ENCODE results near the gene PXYLP1.

The PXYLP1 gene

GRCh38 chr3:141267629-141268028 is 36.0 kb downstream of the PXYLP1 start:
- Mint-ChIP-seq H3K4me3 (peak overlapping the region; percentile 90), H3K4me1 (ENCODE audit: low read depth) (peaks cover 37% of the 10 kb centered on the region), H3K27me3 (ENCODE audit: low read depth) (no peaks in the 10 kb centered on the region), H3K9me3 (no peaks in the 10 kb centered on the region), H3K36me3 (ENCODE audit: low read depth) (peaks cover 22% of the 10 kb centered on the region), H3K27ac (peak overlapping the region; percentile 97)

- peaks cover 22% of the 10 kb centered on the region for H3K36me3 Mint-ChIP-seq (ENCODE audit: low read depth)
Measured at GRCh38 chr3:141268306-141268705, 36.7 kb downstream of the PXYLP1 start.

GRCh38 chr3:141268791-141269190 is 37.2 kb downstream of the PXYLP1 start:
- Mint-ChIP-seq H3K4me3 (no peak overlapping the region), H3K27me3 (ENCODE audit: low read depth) (no peaks in the 10 kb centered on the region), H3K27ac (no peak overlapping the region), H3K4me1 (ENCODE audit: low read depth) (peaks cover 44% of the 10 kb centered on the region), H3K36me3 (ENCODE audit: low read depth) (peaks cover 19% of the 10 kb centered on the region), H3K9me3 (no peaks in the 10 kb centered on the region)

More at GRCh38 chr3:141268306-141268705, 36.7 kb downstream of the PXYLP1 start:
- Mint-ChIP-seq H3K4me3 (peak overlapping the region; percentile 90), H3K9me3 (no peaks in the 10 kb centered on the region), H3K27ac (peak overlapping the region; percentile 97), H3K4me1 (ENCODE audit: low read depth) (peaks cover 39% of the 10 kb centered on the region), H3K27me3 (ENCODE audit: low read depth) (no peaks in the 10 kb centered on the region)

DNA sequence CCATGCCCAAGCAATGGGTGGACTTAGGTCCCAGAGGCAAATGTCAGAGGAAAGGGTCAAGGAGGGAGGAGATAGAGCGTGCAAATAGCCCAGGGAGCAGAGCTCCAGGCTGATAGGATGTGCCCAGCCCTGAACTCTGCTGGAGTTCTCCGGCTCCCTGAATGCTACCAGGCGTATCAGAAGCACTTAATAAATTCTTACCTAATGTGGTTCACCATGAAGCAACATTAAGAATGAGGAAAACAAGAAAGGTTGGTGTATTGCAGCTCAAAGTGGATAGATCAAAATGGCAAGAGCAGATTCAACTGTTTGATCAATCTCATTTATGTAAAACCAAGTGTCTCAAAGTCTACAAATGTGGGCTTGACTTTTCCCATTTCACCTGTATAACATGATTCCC is 38.3 kb downstream of the PXYLP1 start:
- Mint-ChIP-seq H3K27me3 (ENCODE audit: low read depth) (no peaks in the 10 kb centered on the region), H3K27ac (no peak overlapping the region), H3K4me1 (ENCODE audit: low read depth) (peaks cover 49% of the 10 kb centered on the region), H3K36me3 (ENCODE audit: low read depth) (peaks cover 20% of the 10 kb centered on the region), H3K9me3 (no peaks in the 10 kb centered on the region), H3K4me3 (no peak overlapping the region)

DNA sequence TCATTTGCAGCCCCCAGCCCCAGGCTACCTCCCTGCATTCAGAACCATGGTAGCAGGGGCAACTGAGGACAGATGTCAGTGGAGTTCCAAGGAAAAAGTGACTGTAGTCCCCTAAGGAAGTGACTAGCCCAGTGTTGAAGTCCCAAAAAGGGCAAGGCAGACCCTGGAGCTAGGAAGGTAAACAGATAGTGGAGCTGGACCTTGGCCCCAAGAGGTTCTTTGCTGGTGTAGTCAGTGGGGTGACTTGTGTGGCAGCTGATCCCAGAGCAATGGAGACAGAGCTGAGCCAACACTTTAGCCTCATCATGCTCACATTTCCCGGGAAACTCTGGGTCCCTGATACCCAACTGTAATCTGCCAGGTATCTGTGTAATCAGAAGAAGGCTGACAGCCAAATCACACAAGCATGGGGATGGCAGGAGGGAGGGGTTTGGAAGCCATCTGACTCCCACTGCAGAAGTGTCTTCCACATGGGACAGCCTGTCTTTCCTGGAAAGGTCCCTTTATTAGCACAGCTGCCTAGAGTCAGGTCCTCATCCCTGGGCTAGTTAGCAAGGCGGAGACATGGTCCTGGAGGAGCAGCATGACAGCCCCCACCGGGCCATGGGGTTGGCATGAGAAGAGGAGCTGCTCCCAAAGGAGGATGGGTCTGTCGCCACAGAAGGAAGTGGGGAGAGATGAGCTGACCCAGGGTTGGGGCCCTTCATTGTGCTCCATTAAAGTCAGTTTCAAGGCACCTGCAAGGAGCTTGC is 39.8 kb downstream of the PXYLP1 start:
- H3K27ac Mint-ChIP-seq, result no peak overlapping the region
- no peaks in the 10 kb centered on the region for H3K27me3 Mint-ChIP-seq (ENCODE audit: low read depth)
- H3K36me3 Mint-ChIP-seq (ENCODE audit: low read depth), result peaks cover 18% of the 10 kb centered on the region
- no peaks in the 10 kb centered on the region for H3K9me3 Mint-ChIP-seq
- peaks cover 48% of the 10 kb centered on the region for H3K4me1 Mint-ChIP-seq (ENCODE audit: low read depth)
- H3K4me3 Mint-ChIP-seq, result no peak overlapping the region

- H3K9me3 Mint-ChIP-seq, result no peaks in the 10 kb centered on the region
- H3K4me1 Mint-ChIP-seq (ENCODE audit: low read depth), result peaks cover 32% of the 10 kb centered on the region
- H3K36me3 Mint-ChIP-seq (ENCODE audit: low read depth), result peaks cover 17% of the 10 kb centered on the region
- H3K27ac Mint-ChIP-seq, result no peak overlapping the region
- no peaks in the 10 kb centered on the region for H3K27me3 Mint-ChIP-seq (ENCODE audit: low read depth)
- H3K4me3 Mint-ChIP-seq, result no peak overlapping the region
Measured at GRCh38 chr3:141272906-141273662, 41.5 kb downstream of the PXYLP1 start.

DNA sequence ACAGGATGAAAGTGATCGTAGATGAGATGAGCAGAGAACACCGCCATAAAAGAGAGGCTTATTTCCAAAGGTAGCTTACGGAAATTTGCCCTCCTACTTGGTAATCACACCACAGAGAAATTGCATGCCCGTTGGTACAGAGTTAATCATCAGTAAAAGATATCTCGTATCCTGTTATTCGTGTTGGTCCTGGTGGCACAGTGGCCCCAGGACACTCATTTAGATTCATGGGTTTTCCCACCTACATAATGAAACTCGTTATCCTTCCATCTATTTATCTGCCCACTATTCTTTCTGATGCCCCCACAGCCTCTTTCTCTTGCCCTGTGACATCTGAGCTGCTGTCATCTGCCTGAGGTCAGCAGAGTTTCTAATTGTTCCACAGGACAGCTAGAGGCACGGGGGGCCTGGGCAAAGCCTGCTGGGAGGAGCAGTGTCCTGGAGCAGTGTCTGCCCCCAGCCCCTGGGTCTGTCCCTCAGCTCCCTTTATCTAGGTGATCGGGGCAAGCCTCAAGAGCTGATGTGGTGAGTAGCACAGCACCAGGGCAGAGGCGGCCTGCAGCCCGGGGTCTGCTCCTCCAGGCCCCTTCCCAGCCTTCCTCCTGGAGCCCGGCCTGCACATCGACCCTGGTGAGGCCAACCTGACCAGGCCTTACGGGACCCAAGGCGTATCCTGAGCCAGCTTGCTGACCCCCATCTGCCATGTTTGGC is 42.2 kb downstream of the PXYLP1 start:
- Mint-ChIP-seq H3K36me3 (ENCODE audit: low read depth) (peaks cover 14% of the 10 kb centered on the region), H3K9me3 (no peaks in the 10 kb centered on the region), H3K4me1 (ENCODE audit: low read depth) (peaks cover 29% of the 10 kb centered on the region), H3K27me3 (ENCODE audit: low read depth) (no peaks in the 10 kb centered on the region), H3K27ac (no peak overlapping the region), H3K4me3 (no peak overlapping the region)

GRCh38 chr3:141274411-141275031 is 42.9 kb downstream of the PXYLP1 start:
- Mint-ChIP-seq H3K4me1 (ENCODE audit: low read depth) (peaks cover 36% of the 10 kb centered on the region), H3K27me3 (ENCODE audit: low read depth) (no peaks in the 10 kb centered on the region), H3K27ac (peak overlapping the region; percentile 75), H3K36me3 (ENCODE audit: low read depth) (peaks cover 17% of the 10 kb centered on the region), H3K9me3 (no peaks in the 10 kb centered on the region), H3K4me3 (peak overlapping the region; percentile 57)

- no peaks in the 10 kb centered on the region for H3K9me3 Mint-ChIP-seq
- peak overlapping the region; percentile 57 for H3K4me3 Mint-ChIP-seq
- peaks cover 33% of the 10 kb centered on the region for H3K4me1 Mint-ChIP-seq (ENCODE audit: low read depth)
- peak overlapping the region; percentile 75 for H3K27ac Mint-ChIP-seq
- no peaks in the 10 kb centered on the region for H3K27me3 Mint-ChIP-seq (ENCODE audit: low read depth)
- H3K36me3 Mint-ChIP-seq (ENCODE audit: low read depth), result peaks cover 14% of the 10 kb centered on the region
Measured at GRCh38 chr3:141275032-141275422, 43.4 kb downstream of the PXYLP1 start.

DNA sequence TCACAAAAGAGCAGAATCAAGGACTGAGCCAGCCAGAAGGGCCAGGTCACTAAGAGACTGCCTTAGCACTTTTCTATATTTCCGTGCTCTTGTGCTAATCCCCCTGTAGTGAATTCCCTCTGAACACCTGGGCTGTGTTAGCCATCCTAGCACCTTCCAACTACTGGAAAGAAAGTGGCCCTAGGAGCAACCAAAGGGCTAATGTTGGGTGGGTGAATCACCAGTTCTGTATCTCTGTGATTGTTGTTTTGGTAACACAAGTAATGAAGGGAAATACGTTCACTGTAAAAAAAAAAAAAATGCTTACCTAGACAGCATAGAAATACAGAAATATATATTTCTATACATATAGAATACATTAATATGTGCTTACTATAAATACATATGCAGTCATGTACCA is 43.9 kb downstream of the PXYLP1 start:
- H3K27ac Mint-ChIP-seq, result no peak overlapping the region
- H3K36me3 Mint-ChIP-seq (ENCODE audit: low read depth), result peaks cover 10% of the 10 kb centered on the region
- H3K9me3 Mint-ChIP-seq, result no peaks in the 10 kb centered on the region
- H3K4me3 Mint-ChIP-seq, result no peak overlapping the region
- no peaks in the 10 kb centered on the region for H3K27me3 Mint-ChIP-seq (ENCODE audit: low read depth)
- H3K4me1 Mint-ChIP-seq (ENCODE audit: low read depth), result peaks cover 33% of the 10 kb centered on the region

GRCh38 chr3:141275973-141276372 is 44.3 kb downstream of the PXYLP1 start:
- Mint-ChIP-seq H3K4me3 (no peak overlapping the region), H3K36me3 (ENCODE audit: low read depth) (peaks cover 11% of the 10 kb centered on the region), H3K27me3 (ENCODE audit: low read depth) (no peaks in the 10 kb centered on the region), H3K27ac (no peak overlapping the region), H3K9me3 (no peaks in the 10 kb centered on the region), H3K4me1 (ENCODE audit: low read depth) (peaks cover 33% of the 10 kb centered on the region)

DNA sequence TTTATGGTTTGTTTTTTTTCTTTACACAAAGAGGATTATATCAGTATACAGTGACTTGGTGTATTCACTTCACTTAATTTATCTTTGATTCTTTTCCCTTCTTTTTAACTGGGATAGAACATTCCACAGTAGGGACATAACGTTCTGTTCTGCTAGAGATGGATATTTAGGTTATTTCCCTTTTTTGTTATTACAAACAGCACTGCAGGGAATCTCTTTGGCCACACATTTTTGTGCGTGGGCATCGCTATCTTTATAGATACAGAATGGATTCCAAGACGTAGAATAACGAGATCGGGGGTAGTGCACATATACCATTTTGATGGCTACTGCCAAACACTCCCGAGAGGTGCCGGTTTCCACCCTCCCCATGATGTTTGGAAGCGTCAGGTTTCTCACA is 44.8 kb downstream of the PXYLP1 start:
- no peak overlapping the region for H3K27ac Mint-ChIP-seq
- peaks cover 33% of the 10 kb centered on the region for H3K4me1 Mint-ChIP-seq (ENCODE audit: low read depth)
- H3K36me3 Mint-ChIP-seq (ENCODE audit: low read depth), result peaks cover 14% of the 10 kb centered on the region
- H3K9me3 Mint-ChIP-seq, result no peaks in the 10 kb centered on the region
- H3K27me3 Mint-ChIP-seq (ENCODE audit: low read depth), result no peaks in the 10 kb centered on the region
- H3K4me3 Mint-ChIP-seq, result no peak overlapping the region

- Mint-ChIP-seq H3K9me3 (no peaks in the 10 kb centered on the region), H3K27me3 (ENCODE audit: low read depth) (no peaks in the 10 kb centered on the region), H3K4me1 (ENCODE audit: low read depth) (peaks cover 29% of the 10 kb centered on the region), H3K4me3 (no peak overlapping the region), H3K27ac (no peak overlapping the region), H3K36me3 (ENCODE audit: low read depth) (peaks cover 19% of the 10 kb centered on the region)
Measured at GRCh38 chr3:141277451-141277850, 45.8 kb downstream of the PXYLP1 start.
